Measurements from ENCODE around the gene SPACA7.
"Not testable (repeated sequence)": the region's sequence is repeated elsewhere in the genome, so short reads cannot be mapped to it uniquely, and the experiment has no call there.

The SPACA7 gene

DNA sequence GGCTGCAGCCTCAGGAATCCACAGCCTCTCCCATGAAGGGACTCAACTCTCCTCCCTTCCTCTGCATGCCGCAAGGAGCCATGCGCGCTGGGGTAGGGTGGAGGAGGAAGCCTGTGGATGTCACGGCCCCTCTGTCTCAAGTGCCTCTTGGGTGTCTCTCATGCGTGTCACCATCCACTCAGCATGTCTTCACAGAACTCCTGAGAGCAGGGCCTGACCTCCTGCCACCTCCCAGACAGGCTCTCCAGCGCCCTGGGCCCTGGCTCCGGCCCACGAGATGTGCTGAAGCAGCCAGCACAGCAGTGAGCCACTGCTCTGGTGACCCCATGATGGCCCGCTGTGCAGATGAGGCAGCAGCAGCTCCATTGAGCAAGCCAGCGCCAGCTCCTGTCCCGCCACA lies 25.9 kb upstream of the SPACA7 start:
- DNase-seq (ENCODE audit: low read depth): no peak

GRCh38 chr13:112351825-112352224 lies 24.3 kb upstream of the SPACA7 start:
- DNase-seq (ENCODE audit: low read depth): no peak

DNA sequence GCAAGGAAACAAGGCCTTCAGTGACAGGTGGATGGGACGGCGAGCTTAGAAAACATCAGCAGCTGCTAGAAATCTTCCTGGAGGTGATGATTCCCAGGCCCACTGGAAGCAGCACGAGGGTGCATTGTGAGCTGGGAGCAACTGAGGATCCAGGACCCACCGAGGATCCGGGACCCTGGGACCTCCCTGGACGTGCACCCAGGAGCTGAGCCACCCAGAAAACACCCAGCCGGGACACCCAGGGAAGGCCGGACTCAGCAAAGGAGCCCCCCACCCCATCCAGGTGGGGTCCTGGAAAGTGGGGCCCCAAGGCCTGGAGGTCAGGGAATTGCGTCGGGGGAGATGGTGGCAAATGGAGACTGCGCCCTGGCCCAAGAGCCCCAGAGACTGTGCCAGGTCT lies 22.3 kb upstream of the SPACA7 start:
- DNase-seq (ENCODE audit: low read depth): no peak

DNA sequence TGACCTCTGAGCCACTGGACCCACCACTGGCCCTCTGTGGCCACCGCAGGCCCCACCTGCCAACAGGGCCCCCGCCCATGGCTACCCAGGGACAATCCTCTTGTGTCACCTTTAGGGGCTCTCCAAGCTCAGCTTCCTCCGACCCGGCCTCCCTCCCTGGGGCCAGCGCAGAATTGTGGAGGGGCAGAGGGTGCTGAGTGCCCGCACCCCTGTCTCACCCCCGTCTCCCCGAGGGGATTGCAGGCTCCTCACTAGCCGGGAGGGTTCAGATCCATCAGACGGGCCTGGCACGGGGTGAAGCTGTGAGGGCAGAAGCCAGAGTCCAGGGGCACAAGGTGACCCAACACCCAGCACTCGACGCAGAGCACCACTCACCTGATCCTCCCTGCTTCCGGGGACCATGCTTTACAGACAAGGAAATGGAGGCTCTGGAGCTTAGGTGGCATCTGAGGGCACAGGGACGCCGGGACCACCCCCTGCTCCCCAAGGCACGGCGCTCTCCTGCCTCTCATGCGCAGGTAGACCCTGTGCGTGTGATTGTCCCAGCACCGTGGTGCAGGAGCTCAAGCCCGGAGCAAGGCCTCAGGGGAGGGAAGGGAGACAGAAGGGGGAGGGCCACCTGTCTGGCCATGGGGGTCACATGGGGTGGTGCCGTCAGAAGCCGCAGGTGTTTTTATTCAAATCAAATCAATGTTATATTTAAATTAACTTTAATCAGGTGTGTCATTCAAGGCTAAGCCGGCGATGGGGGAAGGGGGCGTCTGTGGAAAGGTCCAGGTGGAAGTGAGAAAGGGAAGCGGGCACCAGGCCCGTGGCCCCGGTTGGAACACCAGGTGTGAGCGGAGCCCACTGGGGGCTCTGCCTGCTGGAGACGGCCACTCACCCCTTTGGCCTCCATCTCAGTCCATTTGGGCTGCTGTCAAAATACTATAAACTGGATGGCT lies 21.6 kb upstream of the SPACA7 start:
- no peak for DNase-seq (ENCODE audit: low read depth)

GRCh38 chr13:112355274-112355838 lies 20.8 kb upstream of the SPACA7 start:
- no peak for DNase-seq (ENCODE audit: low read depth)

- DNase-seq (ENCODE audit: low read depth): no peak
Observed at GRCh38 chr13:112356190-112356589, 20.0 kb upstream of the SPACA7 start.

- no peak for DNase-seq (ENCODE audit: low read depth)
Observed at GRCh38 chr13:112358156-112358555, 18.0 kb upstream of the SPACA7 start.

DNA sequence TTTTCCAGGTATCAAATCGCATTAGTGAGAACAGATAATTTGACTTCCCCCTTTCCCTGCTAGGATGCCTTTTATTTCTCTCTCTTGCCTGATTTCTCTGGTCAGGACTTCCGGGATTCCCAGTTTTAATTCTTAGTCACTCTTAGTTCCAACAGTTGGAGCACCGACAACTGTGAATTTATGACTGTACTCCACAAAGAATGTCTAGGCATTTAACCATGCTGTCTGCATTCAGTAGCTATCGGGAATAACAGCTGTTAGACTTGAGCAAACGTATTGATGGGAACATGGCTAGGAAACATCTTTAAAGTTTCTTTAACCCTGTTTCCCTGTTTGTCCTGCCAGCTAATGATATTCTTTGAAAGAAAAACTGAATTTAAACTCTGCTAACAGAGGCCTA lies 14.1 kb upstream of the SPACA7 start:
- DNase-seq (ENCODE audit: low read depth): no peak

DNA sequence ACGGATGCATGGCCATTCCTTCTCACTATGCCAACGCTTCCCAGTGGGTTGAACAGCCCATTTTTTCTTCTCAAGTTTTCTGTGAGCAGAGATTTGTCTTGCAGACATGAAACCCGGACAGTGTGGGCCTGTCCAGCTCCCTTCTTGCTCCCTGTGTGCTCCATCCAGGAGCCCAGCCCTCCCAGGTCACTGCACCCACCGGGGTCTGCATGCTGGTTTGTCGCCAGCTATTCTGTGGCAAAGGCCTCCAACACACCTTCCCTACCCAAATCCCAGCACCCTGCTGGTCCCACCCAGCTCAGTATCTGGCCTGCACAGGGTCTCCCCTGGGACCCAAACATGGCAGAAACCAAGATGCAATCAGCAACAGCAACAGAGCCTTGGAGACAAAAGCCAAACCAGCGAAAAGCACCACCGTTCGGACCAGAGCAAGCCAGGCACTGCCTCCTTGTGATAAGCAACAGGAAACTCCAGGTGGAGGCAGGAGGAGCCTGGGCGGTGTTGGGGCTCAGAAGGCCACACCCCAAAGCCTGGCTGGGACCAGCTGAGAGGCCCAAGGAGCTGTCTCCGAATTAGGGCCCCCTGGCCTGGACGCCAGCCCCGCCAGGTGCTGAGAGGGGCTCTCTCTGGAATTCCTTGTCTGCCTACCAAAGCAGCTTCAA lies 12.2 kb upstream of the SPACA7 start:
- DNase-seq (ENCODE audit: low read depth): no peak

GRCh38 chr13:112366907-112367646 lies 9.1 kb upstream of the SPACA7 start:
- no peak for DNase-seq (ENCODE audit: low read depth)

DNA sequence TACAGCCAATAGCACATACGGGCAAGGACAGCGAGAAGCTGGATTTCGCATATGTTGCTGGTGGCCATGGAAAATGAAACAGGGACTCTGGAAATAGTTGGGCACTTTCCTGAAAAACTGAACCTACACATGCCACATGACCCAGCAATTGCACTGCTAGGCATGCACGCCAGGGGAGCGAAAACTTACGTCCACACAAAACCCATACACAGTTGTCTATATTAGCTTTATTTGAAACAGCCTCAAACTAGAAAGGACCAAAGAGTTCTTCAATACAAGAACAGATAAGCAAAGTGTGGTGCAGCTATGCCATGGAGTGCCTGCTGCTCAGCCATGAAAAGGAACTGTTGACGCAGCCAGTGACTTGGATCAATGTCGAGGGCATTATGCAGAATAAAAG lies 7.3 kb upstream of the SPACA7 start:
- DNase-seq (ENCODE audit: low read depth): no peak

GRCh38 chr13:112370311-112370710 lies 5.8 kb upstream of the SPACA7 start:
- DNase-seq (ENCODE audit: low read depth): no peak

GRCh38 chr13:112374271-112374670 lies 1.9 kb upstream of the SPACA7 start:
- no peak for DNase-seq (ENCODE audit: low read depth)

- no peak for DNase-seq (ENCODE audit: low read depth)
Observed at GRCh38 chr13:112391746-112392145, 15.6 kb downstream of the SPACA7 start.

- DNase-seq (ENCODE audit: low read depth): no peak
Observed at GRCh38 chr13:112392719-112393118, 16.6 kb downstream of the SPACA7 start.

DNA sequence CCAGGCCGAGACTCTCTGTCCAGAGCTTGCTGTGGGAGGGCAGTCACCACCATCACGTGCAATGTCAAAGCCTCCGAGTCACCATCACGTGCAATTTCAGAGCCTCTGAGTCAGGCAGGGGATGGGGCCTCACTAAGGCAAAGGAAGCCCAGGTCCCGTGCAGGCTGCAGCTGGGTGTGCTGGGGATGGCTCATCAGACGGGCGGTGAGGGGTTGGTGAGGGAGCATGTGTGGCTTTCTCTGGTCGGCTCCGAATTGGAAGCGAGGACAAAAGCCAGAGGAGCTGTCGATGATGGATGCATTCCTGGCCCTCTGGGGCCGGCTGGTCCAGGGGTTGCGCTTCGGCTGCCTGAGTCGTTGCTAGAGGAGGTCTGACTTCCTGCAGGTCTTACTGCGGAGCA lies 18.9 kb downstream of the SPACA7 start:
- DNase-seq (ENCODE audit: low read depth): not testable (repeated sequence)

DNA sequence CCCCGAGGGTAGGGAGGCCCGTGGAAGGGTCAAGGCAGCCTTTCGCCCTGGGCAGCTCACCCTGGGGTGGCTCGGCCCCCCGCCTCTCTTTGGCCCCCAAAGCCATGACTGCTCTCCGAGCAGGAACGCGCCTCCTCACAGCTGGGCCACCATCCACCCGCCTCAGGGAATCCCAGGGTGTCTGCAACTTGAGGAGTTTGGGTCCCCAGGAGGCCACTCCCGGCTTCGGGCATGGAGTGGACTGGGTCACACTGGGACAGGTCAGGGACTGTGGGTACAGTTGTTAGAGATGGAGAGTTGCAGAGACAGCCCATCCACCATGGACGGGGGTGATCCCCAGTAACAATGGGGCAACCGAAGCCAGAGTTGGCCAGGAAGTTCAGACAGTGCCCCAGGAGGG lies 19.8 kb downstream of the SPACA7 start:
- not testable (repeated sequence) for DNase-seq (ENCODE audit: low read depth)

DNA sequence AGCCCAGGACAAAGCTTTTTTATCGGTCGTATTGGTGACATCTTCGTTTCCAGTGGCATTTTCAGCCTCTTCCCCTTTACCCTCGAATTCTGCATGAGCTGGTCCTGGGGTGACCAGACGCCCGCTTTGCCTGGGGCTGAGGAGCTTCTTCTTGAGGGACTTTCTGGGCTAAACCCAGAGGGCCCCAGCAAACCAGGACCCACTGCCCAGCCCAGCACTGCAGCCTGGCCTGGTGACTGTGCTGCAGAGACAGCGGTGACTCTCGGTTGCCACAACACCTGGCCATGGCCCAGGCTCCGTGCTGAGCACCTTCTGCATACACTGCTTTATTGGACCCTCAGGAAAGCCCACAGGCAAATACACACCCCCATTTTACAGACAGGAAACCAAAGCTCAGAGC lies 21.0 kb downstream of the SPACA7 start:
- DNase-seq (ENCODE audit: low read depth): no peak

GRCh38 chr13:112398347-112398746 lies 22.2 kb downstream of the SPACA7 start:
- not testable (repeated sequence) for DNase-seq (ENCODE audit: low read depth)

DNA sequence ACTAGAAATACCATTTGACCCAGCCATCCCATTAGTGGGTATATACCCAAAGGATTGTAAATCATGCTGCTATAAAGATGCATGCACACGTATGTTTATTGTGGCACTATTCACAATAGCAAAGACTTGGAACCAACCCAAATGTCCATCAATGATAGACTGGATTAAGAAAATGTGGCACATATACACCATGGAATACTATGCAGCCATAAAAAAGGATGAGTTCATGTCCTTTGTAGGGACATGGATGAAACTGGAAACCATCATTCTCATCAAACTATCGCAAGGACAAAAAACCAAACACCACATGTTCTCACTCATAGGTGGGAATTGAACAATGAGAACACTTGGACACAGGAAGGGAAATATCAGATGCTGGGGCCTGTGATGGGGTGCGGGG lies 33.7 kb downstream of the SPACA7 start:
- not testable (repeated sequence) for DNase-seq (ENCODE audit: low read depth)

- DNase-seq (ENCODE audit: low read depth): no peak
Observed at GRCh38 chr13:112416647-112417046, 40.5 kb downstream of the SPACA7 start.

- no peak for DNase-seq (ENCODE audit: low read depth)
Observed at GRCh38 chr13:112417079-112417478, 40.9 kb downstream of the SPACA7 start.

All from activated T-helper 1 cell treated with Interleukin-2 at 50 U/mL for 16 hours (primary cell).